ENCODE measurements around the gene DNAJC11. TPM values are rescaled to one million over a fixed set of nuclear protein-coding genes. Genes with fewer than 3 reads are reported as not detected.
A peak's percentile ranks its signal among the peaks of the same experiment; 100 is the strongest.

DNAJC11 gene
- total RNA-seq, 2 experiments from 2014 or later: 43.0 to 44.6 TPM

GRCh38 chr1:6621429-6622391 lies 79.9 kb downstream of the DNAJC11 start:
- H3K4me1 Mint-ChIP-seq: peaks cover 15% of the 10 kb centered on the region
- H3K9me3 Mint-ChIP-seq: no peaks in the 10 kb centered on the region
- no peak overlapping the region for H3K27ac Mint-ChIP-seq
- no peaks in the 10 kb centered on the region for H3K27me3 Mint-ChIP-seq
- ATAC-seq (ENCODE audit: low read depth) (no peak), DNase-seq (no peak)
- POLR2A ChIA-PET: no interaction called here
- peaks cover 18% of the 10 kb centered on the region for H3K36me3 Mint-ChIP-seq
- no peak overlapping the region for H3K4me3 Mint-ChIP-seq

GRCh38 chr1:6619045-6619444 lies 82.6 kb downstream of the DNAJC11 start:
- Mint-ChIP-seq H3K4me3 (no peak overlapping the region), H3K36me3 (peaks cover 21% of the 10 kb centered on the region), H3K4me1 (peaks cover 9% of the 10 kb centered on the region), H3K27me3 (no peaks in the 10 kb centered on the region), H3K9me3 (no peaks in the 10 kb centered on the region), H3K27ac (no peak overlapping the region)
- ATAC-seq (ENCODE audit: low read depth): no peak
- no peak for DNase-seq
- POLR2A ChIA-PET: no interaction called here

- ATAC-seq (ENCODE audit: low read depth): no peak
- Mint-ChIP-seq H3K9me3 (no peaks in the 10 kb centered on the region), H3K27ac (peak overlapping the region; percentile 60), H3K4me1 (peaks cover 17% of the 10 kb centered on the region), H3K4me3 (peak overlapping the region; percentile 75), H3K36me3 (peaks cover 16% of the 10 kb centered on the region), H3K27me3 (no peaks in the 10 kb centered on the region)
- peak; percentile 49 for DNase-seq
- POLR2A ChIA-PET: interaction anchor here (1.0 to 1.1 kb wide), 3 partner anchors 12 to 35 kb away, joined by 3 to 4 read pairs (median 3); partner anchors contain the start of gene ZBTB48
Measured at GRCh38 chr1:6614929-6615785, 86.5 kb downstream of the DNAJC11 start.

- H3K27ac Mint-ChIP-seq: no peak overlapping the region
- peaks cover 12% of the 10 kb centered on the region for H3K36me3 Mint-ChIP-seq
- H3K27me3 Mint-ChIP-seq: peaks cover 2% of the 10 kb centered on the region
- POLR2A ChIA-PET: interaction anchor here (0.9 to 3.2 kb wide), 3 partner anchors 11 to 60 kb away, joined by 4 to 38 read pairs (median 5); partner anchors contain the start of genes KLHL21, NOL9 and ZBTB48
- no peak for ATAC-seq (ENCODE audit: low read depth)
- H3K4me1 Mint-ChIP-seq: peaks cover 17% of the 10 kb centered on the region
- peak overlapping the region; percentile 81 for H3K4me3 Mint-ChIP-seq
- no peaks in the 10 kb centered on the region for H3K9me3 Mint-ChIP-seq
- peak; percentile 72 for DNase-seq
Measured at GRCh38 chr1:6614019-6614928, 87.3 kb downstream of the DNAJC11 start.

- ATAC-seq (ENCODE audit: low read depth): peak; percentile 95
- POLR2A ChIA-PET: interaction anchor here (0.9 to 3.2 kb wide), 3 partner anchors 11 to 59 kb away, joined by 4 to 38 read pairs (median 5); partner anchors contain the start of genes KLHL21, NOL9 and ZBTB48
- Mint-ChIP-seq H3K4me3 (peak within 1 kb of the TSS; percentile 93), H3K27ac (peak within 1 kb of the TSS; percentile 84), H3K4me1 (peaks cover 17% of the 10 kb centered on the region), H3K9me3 (no peaks in the 10 kb centered on the region), H3K27me3 (peaks cover 2% of the 10 kb centered on the region), H3K36me3 (peaks cover 9% of the 10 kb centered on the region)
- DNase-seq: peak; percentile 99
Measured at GRCh38 chr1:6613361-6614018, 88.1 kb downstream of the DNAJC11 start, which contains the start of gene PHF13. Gene PHF13, plus strand, starts transcription at chr1:6613731. Its CDS starts 336 bp downstream, at chr1:6614067.

- peak overlapping the region; percentile 93 for H3K4me3 Mint-ChIP-seq
- no peak for DNase-seq
- H3K27ac Mint-ChIP-seq: peak overlapping the region; percentile 84
- POLR2A ChIA-PET: interaction anchor here (0.7 to 3.2 kb wide), 5 partner anchors 10 to 152 kb away, joined by 3 to 38 read pairs (median 4); partner anchors contain the start of genes KLHL21 and ZBTB48
- H3K36me3 Mint-ChIP-seq: peaks cover 9% of the 10 kb centered on the region
- no peaks in the 10 kb centered on the region for H3K9me3 Mint-ChIP-seq
- H3K27me3 Mint-ChIP-seq: peaks cover 5% of the 10 kb centered on the region
- ATAC-seq (ENCODE audit: low read depth): peak; percentile 35
- peaks cover 17% of the 10 kb centered on the region for H3K4me1 Mint-ChIP-seq
Measured at GRCh38 chr1:6612641-6613360, 88.8 kb downstream of the DNAJC11 start.

- H3K27me3 Mint-ChIP-seq: peaks cover 5% of the 10 kb centered on the region
- H3K27ac Mint-ChIP-seq: peak overlapping the region; percentile 94
- H3K4me1 Mint-ChIP-seq: peaks cover 22% of the 10 kb centered on the region
- POLR2A ChIA-PET: interaction anchor here (0.9 to 4.6 kb wide), 11 partner anchors 9 to 116 kb away, joined by 3 to 38 read pairs (median 4); partner anchors contain the start of genes NOL9, PHF13, TAS1R1 and THAP3
- H3K9me3 Mint-ChIP-seq: no peaks in the 10 kb centered on the region
- peak overlapping the region; percentile 83 for H3K4me3 Mint-ChIP-seq
- peak; percentile 61 for DNase-seq
- no peaks in the 10 kb centered on the region for H3K36me3 Mint-ChIP-seq
- ATAC-seq (ENCODE audit: low read depth): no peak
Measured at GRCh38 chr1:6603915-6604558, 97.6 kb downstream of the DNAJC11 start.

- DNase-seq (peak; percentile 73), ATAC-seq (ENCODE audit: low read depth) (peak; percentile 34)
- Mint-ChIP-seq H3K9me3 (no peaks in the 10 kb centered on the region), H3K27me3 (peaks cover 5% of the 10 kb centered on the region), H3K4me1 (peaks cover 25% of the 10 kb centered on the region), H3K27ac (peak overlapping the region; percentile 94), H3K4me3 (peak overlapping the region; percentile 83), H3K36me3 (no peaks in the 10 kb centered on the region)
- POLR2A ChIA-PET: interaction anchor here (0.8 to 4.6 kb wide), 9 partner anchors 9 to 113 kb away, joined by 3 to 38 read pairs (median 4); partner anchors contain the start of genes NOL9, PHF13, TAS1R1 and ZBTB48
Measured at GRCh38 chr1:6603238-6603914, 98.2 kb downstream of the DNAJC11 start.

GRCh38 chr1:6602669-6603237 lies 98.9 kb downstream of the DNAJC11 start, which contains the start of gene KLHL21:
Gene KLHL21, minus strand, starts transcription at chr1:6602869. Its CDS starts 52 bp downstream, at chr1:6602817.
- H3K4me1 Mint-ChIP-seq: peaks cover 28% of the 10 kb centered on the region

More at GRCh38 chr1:6602669-6603237, 98.9 kb downstream of the DNAJC11 start, which contains the start of gene KLHL21:
- Mint-ChIP-seq H3K4me3 (peak within 1 kb of the TSS; percentile 96), H3K9me3 (no peaks in the 10 kb centered on the region), H3K27ac (peak within 1 kb of the TSS; percentile 94), H3K27me3 (peaks cover 2% of the 10 kb centered on the region), H3K36me3 (no peaks in the 10 kb centered on the region)
- peak; percentile 90 for DNase-seq
- POLR2A ChIA-PET: interaction anchor here (0.8 to 4.6 kb wide), 11 partner anchors 10 to 244 kb away, joined by 3 to 38 read pairs (median 4); partner anchors contain the start of genes NOL9, PHF13, TAS1R1 and THAP3
- peak; percentile 65 for ATAC-seq (ENCODE audit: low read depth)
